Body of pancreas (tissue), 4 donors: Measurements from ENCODE around the gene SPATA13.

ENCODE experiments used
- POLR2A ChIP-seq, 3 donors: fragments of 450-650 bp; IDR thresholded peaks; one replicate each; pipeline ENCODE4 v1.6.1; 2016; ENCODE audit warnings: antibody characterized with exemption in 3 of 3, mild to moderate bottlenecking in 2 of 3
- TF ChIP-seq, protein P1 (sequence below), 7 experiments: fragments of 450-650 bp in 4 of 7; fragments of 200-600 bp in 3 of 7; sonication (generic) in 3 of 7; IDR thresholded peaks; one replicate each; pipeline ENCODE4 v1.5.1; 2016 to 2019; ENCODE audit warnings: antibody characterized with exemption in 7 of 7

DNA sequence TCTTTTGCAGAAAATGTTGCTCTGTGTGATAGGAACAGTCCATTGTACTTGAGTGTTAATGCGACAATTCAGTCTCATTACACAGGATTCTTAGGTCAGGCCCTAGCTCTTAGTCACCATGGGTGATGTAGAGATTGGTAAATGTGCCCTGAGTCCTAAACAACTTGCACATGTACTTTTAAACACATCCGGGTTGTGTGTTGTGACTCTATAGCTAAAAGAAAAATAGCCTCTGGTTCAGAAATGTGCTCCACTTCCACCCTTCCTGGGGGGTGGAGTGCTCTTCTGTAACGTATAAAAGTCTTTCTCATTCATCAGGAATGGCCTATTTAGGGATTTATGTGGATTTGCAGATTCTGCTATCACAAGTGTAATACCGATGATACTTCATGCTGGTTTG, 5.2 kb downstream of the SPATA13 start:
- TF ChIP-seq, protein P1, sequence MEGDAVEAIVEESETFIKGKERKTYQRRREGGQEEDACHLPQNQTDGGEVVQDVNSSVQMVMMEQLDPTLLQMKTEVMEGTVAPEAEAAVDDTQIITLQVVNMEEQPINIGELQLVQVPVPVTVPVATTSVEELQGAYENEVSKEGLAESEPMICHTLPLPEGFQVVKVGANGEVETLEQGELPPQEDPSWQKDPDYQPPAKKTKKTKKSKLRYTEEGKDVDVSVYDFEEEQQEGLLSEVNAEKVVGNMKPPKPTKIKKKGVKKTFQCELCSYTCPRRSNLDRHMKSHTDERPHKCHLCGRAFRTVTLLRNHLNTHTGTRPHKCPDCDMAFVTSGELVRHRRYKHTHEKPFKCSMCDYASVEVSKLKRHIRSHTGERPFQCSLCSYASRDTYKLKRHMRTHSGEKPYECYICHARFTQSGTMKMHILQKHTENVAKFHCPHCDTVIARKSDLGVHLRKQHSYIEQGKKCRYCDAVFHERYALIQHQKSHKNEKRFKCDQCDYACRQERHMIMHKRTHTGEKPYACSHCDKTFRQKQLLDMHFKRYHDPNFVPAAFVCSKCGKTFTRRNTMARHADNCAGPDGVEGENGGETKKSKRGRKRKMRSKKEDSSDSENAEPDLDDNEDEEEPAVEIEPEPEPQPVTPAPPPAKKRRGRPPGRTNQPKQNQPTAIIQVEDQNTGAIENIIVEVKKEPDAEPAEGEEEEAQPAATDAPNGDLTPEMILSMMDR (IDR thresholded peaks at IDR 0.05): no peak
- TF ChIP-seq POLR2A (IDR thresholded peaks at IDR 0.05): no peak
